Right lobe of liver (tissue), 6 donors: ENCODE measurements around the gene LMX1B. TPM values are rescaled to one million over a fixed set of nuclear protein-coding genes. Genes with fewer than 3 reads are reported as not detected.

Source experiments
- ATAC-seq, 4 donors: fragments of 200-7000 bp; cut with Tn5 transposase; one replicate each; pipeline ENCODE4 v1.9.1; 2020; ENCODE audit warnings: mild to moderate bottlenecking in 4 of 4, moderate library complexity in 4 of 4
- DNase-seq, 3 donors: peaks; one replicate each; pipeline ENCODE4 v3.0.0-alpha.2; 2020
- H3K27ac ChIP-seq, 3 donors: fragments of 200-600 bp; one replicate each; pipeline ENCODE4 v1.8.0; 2022
- H3K27me3 ChIP-seq, 2 donors: fragments of 200-600 bp; one replicate each; pipeline ENCODE4 v1.8.0; 2022
- H3K36me3 ChIP-seq, 4 donors: fragments of 200-600 bp; sonication (generic) in 1 of 4; one replicate each; pipeline versions ENCODE4 v1.5.1 to v1.8.0; 2017 to 2022; ENCODE audit warnings: control low read depth in 1 of 4
- H3K4me1 ChIP-seq, 4 donors: fragments of 200-600 bp; sonication (generic) in 1 of 4; one replicate each; pipeline versions ENCODE4 v1.5.1 to v1.8.0; 2017 to 2022; ENCODE audit warnings: control low read depth in 1 of 4
- H3K4me3 ChIP-seq, 3 donors: fragments of 200-600 bp; one replicate each; pipeline ENCODE4 v1.8.0; 2022
- H3K9me3 ChIP-seq, 4 donors: fragments of 200-600 bp; sonication (generic) in 1 of 4; one replicate each; pipeline versions ENCODE4 v1.5.1 to v1.8.0; 2017 to 2022; ENCODE audit warnings: control low read depth in 1 of 4
- POLR2A ChIP-seq: fragments of 450-650 bp; IDR thresholded peaks from one replicate; pipeline ENCODE4 v1.6.1; 2017; ENCODE audit warnings: antibody characterized with exemption, mild to moderate bottlenecking
- WGBS: methylation state at CpG from one replicate; pipeline ENCODE4 v1.1.6; 2018; ENCODE audit warnings: low coverage, low lambda C conversion rate; ENCODE audit not compliant: insufficient coverage; ENCODE audit errors: missing lambda C conversion rate; 5-methylcytosine and 5-hydroxymethylcytosine counted together
- intact Hi-C, 2 donors: fragments of 100-400 bp; cut with DNase I; formaldehyde crosslinking; loops; one replicate each; pipeline versions ENCODE4 v1.11.2 to v1.14.1; 2022
- total RNA-seq, 6 experiments: library from RNA; depleted of rRNA in 2 of 6; stranded (reverse); fragments of >200 nt in 2 of 6; fragmentation: NEBNext Ultra II Directional in 3 of 6; extraction: Animal tissue kit (Norgen Biotek cat#: 25700) in 3 of 6; gene quantifications; one replicate each; pipeline versions ENCODE4 v1.1.0 to v1.2.4, GENCODE V29; 2016 to 2023
- TF ChIP-seq, protein P1 (sequence below), 4 donors: fragments of 200-600 bp in 3 of 4; fragments of 450-650 bp in 1 of 4; IDR thresholded peaks; one replicate each; pipeline versions ENCODE4 v1.5.1 to v1.8.0; 2016 to 2022; ENCODE audit warnings: antibody characterized with exemption in 4 of 4, mild to moderate bottlenecking in 2 of 4
- donor health status: DM: no; HTN: yes; CAD: no.
- donor health status: DM: no; HTN: no; CAD: no.
- donor health status: DM: no; HTN: no; CAD: no.
- donor health status: DM: no; HTN: yes; CAD: no.
- donor health status: DM: no; HTN: yes; CAD: no.

The LMX1B gene
- total RNA-seq, 6 experiments from 2014 or later = not detected

GRCh38 chr9:126642839-126643238 lies 29.1 kb downstream of the LMX1B start:
- H3K27me3 ChIP-seq = peaks cover 0 to 8% of the 10 kb centered on the region in 2 donors
- intact Hi-C loops = no loop called here
- 5% methylated on average over 4 of the region's 6 CpGs for WGBS
- H3K9me3 ChIP-seq = no peaks in the 10 kb centered on the region
- ATAC-seq (no peak), DNase-seq (no peak)
- TF ChIP-seq, protein P1, sequence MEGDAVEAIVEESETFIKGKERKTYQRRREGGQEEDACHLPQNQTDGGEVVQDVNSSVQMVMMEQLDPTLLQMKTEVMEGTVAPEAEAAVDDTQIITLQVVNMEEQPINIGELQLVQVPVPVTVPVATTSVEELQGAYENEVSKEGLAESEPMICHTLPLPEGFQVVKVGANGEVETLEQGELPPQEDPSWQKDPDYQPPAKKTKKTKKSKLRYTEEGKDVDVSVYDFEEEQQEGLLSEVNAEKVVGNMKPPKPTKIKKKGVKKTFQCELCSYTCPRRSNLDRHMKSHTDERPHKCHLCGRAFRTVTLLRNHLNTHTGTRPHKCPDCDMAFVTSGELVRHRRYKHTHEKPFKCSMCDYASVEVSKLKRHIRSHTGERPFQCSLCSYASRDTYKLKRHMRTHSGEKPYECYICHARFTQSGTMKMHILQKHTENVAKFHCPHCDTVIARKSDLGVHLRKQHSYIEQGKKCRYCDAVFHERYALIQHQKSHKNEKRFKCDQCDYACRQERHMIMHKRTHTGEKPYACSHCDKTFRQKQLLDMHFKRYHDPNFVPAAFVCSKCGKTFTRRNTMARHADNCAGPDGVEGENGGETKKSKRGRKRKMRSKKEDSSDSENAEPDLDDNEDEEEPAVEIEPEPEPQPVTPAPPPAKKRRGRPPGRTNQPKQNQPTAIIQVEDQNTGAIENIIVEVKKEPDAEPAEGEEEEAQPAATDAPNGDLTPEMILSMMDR (IDR thresholded peaks at IDR 0.05) = no peak
- TF ChIP-seq POLR2A = no peak
- no peak overlapping the region for H3K27ac ChIP-seq
- no peak overlapping the region for H3K4me3 ChIP-seq
- no peaks in the 10 kb centered on the region for H3K36me3 ChIP-seq
- no peaks in the 10 kb centered on the region for H3K4me1 ChIP-seq

GRCh38 chr9:126643945-126644527 lies 30.3 kb downstream of the LMX1B start:
- no peaks in the 10 kb centered on the region for H3K36me3 ChIP-seq
- intact Hi-C loops = no loop called here
- no peak overlapping the region for H3K4me3 ChIP-seq
- TF ChIP-seq, protein P1 (IDR thresholded peaks at IDR 0.05) = no peak
- TF ChIP-seq POLR2A = no peak
- DNase-seq (no peak), ATAC-seq (no peak)
- H3K9me3 ChIP-seq = no peaks in the 10 kb centered on the region
- H3K27me3 ChIP-seq = peaks cover 0 to 3% of the 10 kb centered on the region in 2 donors
- WGBS = 9% methylated on average over 9 of the region's 16 CpGs
- no peaks in the 10 kb centered on the region for H3K4me1 ChIP-seq
- no peak overlapping the region for H3K27ac ChIP-seq

- ATAC-seq (no peak), DNase-seq (no peak)
- no peak overlapping the region for H3K27ac ChIP-seq
- H3K27me3 ChIP-seq = no peaks in the 10 kb centered on the region
- WGBS = 63% methylated on average over 4 of the region's 4 CpGs
- no peak for TF ChIP-seq POLR2A
- TF ChIP-seq, protein P1 (IDR thresholded peaks at IDR 0.05) = no peak
- H3K36me3 ChIP-seq = no peaks in the 10 kb centered on the region
- intact Hi-C loops = no loop called here
- no peaks in the 10 kb centered on the region for H3K9me3 ChIP-seq
- no peaks in the 10 kb centered on the region for H3K4me1 ChIP-seq
- no peak overlapping the region for H3K4me3 ChIP-seq
These were observed 32.4 kb downstream of the LMX1B start for GRCh38 chr9:126646162-126646561.

DNA sequence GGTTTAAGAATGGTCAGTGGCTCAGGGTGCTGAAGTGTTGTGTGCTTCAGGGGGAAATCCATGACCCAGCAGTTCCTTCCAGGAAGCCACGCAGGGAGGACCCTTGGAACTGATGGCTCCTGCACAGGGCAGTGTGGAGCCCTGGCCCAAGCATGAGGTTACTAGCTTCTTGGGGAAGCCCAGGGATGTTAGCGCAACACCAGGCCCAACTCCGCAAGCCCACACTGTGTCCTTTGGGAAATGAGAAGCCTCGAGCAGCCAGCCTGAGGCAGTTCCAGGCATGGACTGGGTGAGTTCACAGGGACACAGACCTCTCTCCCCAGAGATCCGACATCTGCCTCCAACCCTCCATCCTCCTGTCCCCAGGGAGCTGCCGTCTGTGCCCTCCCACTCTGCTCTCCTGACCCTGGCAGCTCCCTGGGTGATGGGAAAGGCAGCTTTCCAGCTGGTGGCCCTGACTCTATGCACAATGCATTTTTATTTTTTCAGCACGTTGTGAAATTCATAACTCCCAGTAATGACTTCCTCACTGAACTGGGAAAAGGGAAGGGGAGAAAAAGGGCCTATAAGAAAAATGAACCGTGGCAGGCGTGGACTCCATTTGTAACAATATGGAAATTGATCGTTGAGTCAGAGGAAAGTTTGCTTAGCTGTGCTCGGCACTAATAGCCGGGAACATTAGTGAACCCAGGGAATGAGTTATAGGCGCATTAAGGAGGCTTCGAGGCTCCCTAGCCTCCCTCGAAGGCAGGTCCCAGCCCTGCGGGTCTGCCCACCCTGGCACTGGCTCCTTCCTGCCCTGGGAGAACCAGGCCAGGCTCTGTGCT lies 34.1 kb downstream of the LMX1B start:
- no peaks in the 10 kb centered on the region for H3K36me3 ChIP-seq
- H3K4me3 ChIP-seq = no peak overlapping the region
- TF ChIP-seq, protein P1 (IDR thresholded peaks at IDR 0.05) = no peak
- no peak for TF ChIP-seq POLR2A
- no peaks in the 10 kb centered on the region for H3K4me1 ChIP-seq
- no peak for DNase-seq
- H3K9me3 ChIP-seq = no peaks in the 10 kb centered on the region
- WGBS = 47% methylated on average over 9 of the region's 16 CpGs
- no peaks in the 10 kb centered on the region for H3K27me3 ChIP-seq
- intact Hi-C loops = no loop called here
- no peak for ATAC-seq
- H3K27ac ChIP-seq = no peak overlapping the region
